ENCODE measurements around the gene ABHD4.

GRCh38 chr14:22606380-22606779 lies 8.3 kb downstream of the ABHD4 start:
- TF ChIP-seq RXRA (IDR thresholded peaks at IDR 0.05) (no peak), YY1 (IDR thresholded peaks at IDR 0.05) (no peak), CTCF (IDR thresholded peaks at IDR 0.05; ENCODE audit: low read depth, low read length, missing input control) (no peak), SP1 (IDR thresholded peaks at IDR 0.05) (no peak), ATF3 (IDR thresholded peaks at IDR 0.05) (no peak), ZBTB33 (IDR thresholded peaks at IDR 0.05) (no peak)

Measured in liver (tissue), 3 donors.